ENCODE measurements around the gene ATXN2.
A peak's percentile ranks its signal among the peaks of the same experiment; 100 is the strongest.
"Not testable (repeated sequence)": the region's sequence is repeated elsewhere in the genome, so short reads cannot be mapped to it uniquely, and the experiment has no call there.

ATXN2 gene

GRCh38 chr12:111598637-111599452 lies at the start of gene ATXN2:
ATXN2 (minus strand) TSS chr12:111599315; CDS start chr12:111599034, 281 bp downstream.
- no peak for DNase-seq (ENCODE audit: low read depth, low spot score)

- no peak for DNase-seq (ENCODE audit: low read depth, low spot score)
Measured at GRCh38 chr12:111645433-111645832, 46.3 kb upstream of the ATXN2 start.

- DNase-seq (ENCODE audit: low read depth, low spot score): no peak
Measured at GRCh38 chr12:111643427-111643826, 44.3 kb upstream of the ATXN2 start.

- no peak for DNase-seq (ENCODE audit: low read depth, low spot score)
Measured at GRCh38 chr12:111642681-111643426, 43.7 kb upstream of the ATXN2 start.

GRCh38 chr12:111640506-111640905 lies 41.4 kb upstream of the ATXN2 start:
- DNase-seq (ENCODE audit: low read depth, low spot score): no peak

GRCh38 chr12:111638556-111638955 lies 39.4 kb upstream of the ATXN2 start:
- no peak for DNase-seq (ENCODE audit: low read depth, low spot score)

GRCh38 chr12:111636209-111636945 lies 37.3 kb upstream of the ATXN2 start:
- peak; percentile 38 for DNase-seq (ENCODE audit: low read depth, low spot score)

- DNase-seq (ENCODE audit: low read depth, low spot score): no peak
Measured at GRCh38 chr12:111635524-111635923, 36.4 kb upstream of the ATXN2 start.

- DNase-seq (ENCODE audit: low read depth, low spot score): no peak
Measured at GRCh38 chr12:111628505-111629260, 29.6 kb upstream of the ATXN2 start.

GRCh38 chr12:111626230-111626629 lies 27.1 kb upstream of the ATXN2 start:
- no peak for DNase-seq (ENCODE audit: low read depth, low spot score)

- no peak for DNase-seq (ENCODE audit: low read depth, low spot score)
Measured at GRCh38 chr12:111624540-111624939, 25.4 kb upstream of the ATXN2 start.

GRCh38 chr12:111617841-111618240 lies 18.7 kb upstream of the ATXN2 start:
- not testable (repeated sequence) for DNase-seq (ENCODE audit: low read depth, low spot score)

GRCh38 chr12:111616177-111616623 lies 17.1 kb upstream of the ATXN2 start:
- no peak for DNase-seq (ENCODE audit: low read depth, low spot score)

GRCh38 chr12:111607239-111607638 lies 8.1 kb upstream of the ATXN2 start:
- no peak for DNase-seq (ENCODE audit: low read depth, low spot score)

GRCh38 chr12:111606767-111607230 lies 7.7 kb upstream of the ATXN2 start:
- no peak for DNase-seq (ENCODE audit: low read depth, low spot score)

GRCh38 chr12:111605911-111606766 lies 7.0 kb upstream of the ATXN2 start:
- DNase-seq (ENCODE audit: low read depth, low spot score): no peak

GRCh38 chr12:111602857-111603256 lies 3.7 kb upstream of the ATXN2 start:
- DNase-seq (ENCODE audit: low read depth, low spot score): not testable (repeated sequence)

- DNase-seq (ENCODE audit: low read depth, low spot score): no peak
Measured at GRCh38 chr12:111602348-111602747, 3.2 kb upstream of the ATXN2 start.

GRCh38 chr12:111600986-111601385 lies 1.9 kb upstream of the ATXN2 start:
- not testable (repeated sequence) for DNase-seq (ENCODE audit: low read depth, low spot score)

- no peak for DNase-seq (ENCODE audit: low read depth, low spot score)
Measured at GRCh38 chr12:111600205-111600642, 1.1 kb upstream of the ATXN2 start.

Data from iPS DF 19.7 (cell line).